ENCODE data around the gene MSGN1. TPM values are rescaled to one million over a fixed set of nuclear protein-coding genes. Genes with fewer than 3 reads are reported as not detected.

The MSGN1 gene, protein sequence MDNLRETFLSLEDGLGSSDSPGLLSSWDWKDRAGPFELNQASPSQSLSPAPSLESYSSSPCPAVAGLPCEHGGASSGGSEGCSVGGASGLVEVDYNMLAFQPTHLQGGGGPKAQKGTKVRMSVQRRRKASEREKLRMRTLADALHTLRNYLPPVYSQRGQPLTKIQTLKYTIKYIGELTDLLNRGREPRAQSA
- total RNA-seq, result not detected in 2 replicates

DNA sequence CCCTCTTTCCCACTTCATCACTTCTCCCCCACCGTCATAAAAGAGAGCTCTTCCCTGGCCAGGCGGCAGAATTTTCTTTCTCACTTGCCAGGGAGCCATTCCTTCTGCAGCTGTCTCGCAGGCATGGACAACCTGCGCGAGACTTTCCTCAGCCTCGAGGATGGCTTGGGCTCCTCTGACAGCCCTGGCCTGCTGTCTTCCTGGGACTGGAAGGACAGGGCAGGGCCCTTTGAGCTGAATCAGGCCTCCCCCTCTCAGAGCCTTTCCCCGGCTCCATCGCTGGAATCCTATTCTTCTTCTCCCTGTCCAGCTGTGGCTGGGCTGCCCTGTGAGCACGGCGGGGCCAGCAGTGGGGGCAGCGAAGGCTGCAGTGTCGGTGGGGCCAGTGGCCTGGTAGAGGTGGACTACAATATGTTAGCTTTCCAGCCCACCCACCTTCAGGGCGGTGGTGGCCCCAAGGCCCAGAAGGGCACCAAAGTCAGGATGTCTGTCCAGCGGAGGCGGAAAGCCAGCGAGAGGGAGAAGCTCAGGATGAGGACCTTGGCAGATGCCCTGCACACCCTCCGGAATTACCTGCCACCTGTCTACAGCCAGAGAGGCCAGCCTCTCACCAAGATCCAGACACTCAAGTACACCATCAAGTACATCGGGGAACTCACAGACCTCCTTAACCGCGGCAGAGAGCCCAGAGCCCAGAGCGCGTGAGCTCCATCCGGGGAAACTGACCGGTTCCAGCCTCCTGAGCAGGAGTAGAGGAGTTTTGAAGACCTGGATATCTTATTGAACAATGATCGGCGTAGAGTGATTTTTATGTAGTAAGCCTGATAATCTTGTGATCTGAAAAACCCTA lies at the start of gene MSGN1:
Gene MSGN1 (plus strand): TSS at position 65 of the 850 bp plus-strand sequence. CDS start 59 bp downstream, at position 124.

Other genes with a start within 250 kb of the MSGN1 start
- gene SMC6, start 62.6 kb upstream of the MSGN1 start, total RNA-seq, result 27.2 and 36.1 TPM in 2 replicates
- gene GEN1, start 62.3 kb upstream of the MSGN1 start, total RNA-seq, result 8.1 and 29.0 TPM in 2 replicates
- 9.6 and 10.9 TPM in 2 replicates for gene KCNS3, start 62.2 kb downstream of the MSGN1 start, total RNA-seq